HG03060 (cell line): ENCODE data around the gene PREP.
A peak's percentile ranks its signal among the peaks of the same experiment; 100 is the strongest.
"Not testable (repeated sequence)": the region's sequence is repeated elsewhere in the genome, so short reads cannot be mapped to it uniquely, and the experiment has no call there.

Experiments used
- ATAC-seq: cut with Tn5 transposase; IDR thresholded peaks from one replicate; pipeline ENCODE4 v1.9.1; 2021; ENCODE audit warnings: low read depth, moderate number of reproducible peaks; ENCODE audit not compliant: unreplicated experiment

The PREP gene

DNA sequence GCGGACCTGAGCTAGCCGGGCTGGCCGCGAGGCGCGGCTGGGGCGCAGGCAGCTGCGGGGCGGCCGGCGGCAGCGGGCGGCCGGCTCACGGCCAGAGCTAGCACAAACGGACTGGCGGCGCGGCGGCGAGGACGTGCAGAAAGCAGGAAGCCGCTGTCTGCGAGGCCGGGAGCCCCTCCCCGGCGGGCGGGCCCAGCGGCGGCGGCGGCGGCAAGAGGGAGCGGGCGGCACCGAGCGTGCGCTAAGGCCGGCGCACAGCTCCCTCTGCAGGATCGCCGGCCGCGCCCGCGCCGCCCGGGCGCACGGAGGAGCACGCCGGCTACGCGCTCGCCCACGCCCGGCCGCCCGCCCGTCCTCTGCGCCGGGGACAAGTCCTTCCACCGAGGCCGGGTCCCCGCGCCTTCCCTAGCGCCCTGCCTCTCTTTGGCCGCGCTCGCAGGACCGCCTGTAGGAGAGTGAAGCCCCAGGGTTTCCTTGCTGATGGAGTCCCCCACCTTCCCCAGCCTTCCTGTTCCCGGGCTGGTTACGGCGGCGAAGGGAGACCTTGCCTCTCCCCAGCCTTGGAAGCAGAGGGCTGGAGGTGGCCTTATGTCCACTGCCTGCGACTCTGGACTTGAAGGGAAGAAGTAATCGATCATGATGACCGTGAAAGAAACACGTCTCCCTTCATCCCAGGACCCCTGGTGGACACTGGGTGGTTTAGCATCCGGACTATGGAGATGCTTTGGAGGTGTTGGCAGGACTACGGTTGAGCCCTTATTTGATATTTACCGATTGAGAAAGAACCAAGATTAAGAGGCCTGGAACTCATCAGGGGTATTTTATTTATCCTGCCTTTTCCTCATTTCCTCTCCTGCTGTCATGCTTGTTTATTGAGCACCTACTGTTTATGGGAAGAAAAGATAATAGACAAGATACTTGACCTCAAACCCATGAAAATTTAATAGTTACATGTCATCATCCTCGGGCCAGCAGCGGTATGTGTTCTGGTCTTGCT, at the start of gene PREP:
Gene PREP, minus strand, starts transcription at position 144 of the 997 bp plus-strand sequence. CDS start 191 bp downstream, outside the sequence.
- peak; percentile 69 for ATAC-seq

DNA sequence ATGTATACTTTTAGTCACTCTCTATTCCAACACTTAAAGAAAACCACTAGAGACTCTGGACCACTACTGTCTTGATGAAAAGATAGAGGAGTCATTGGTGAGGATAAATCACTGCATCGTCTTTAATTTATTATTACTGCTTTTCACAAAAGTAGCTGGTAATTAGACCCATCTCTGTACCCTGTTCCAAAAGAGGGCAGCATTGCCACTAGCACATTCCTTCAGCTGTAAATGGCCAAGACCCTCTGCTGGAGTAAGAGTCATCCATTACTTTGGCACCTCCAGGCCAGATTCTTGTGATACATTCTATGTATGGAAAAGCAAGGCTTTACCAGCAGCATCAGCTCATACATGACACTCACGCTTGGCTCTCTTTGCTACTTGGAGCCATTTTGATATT, 49.5 kb upstream of the PREP start:
- no peak for ATAC-seq

DNA sequence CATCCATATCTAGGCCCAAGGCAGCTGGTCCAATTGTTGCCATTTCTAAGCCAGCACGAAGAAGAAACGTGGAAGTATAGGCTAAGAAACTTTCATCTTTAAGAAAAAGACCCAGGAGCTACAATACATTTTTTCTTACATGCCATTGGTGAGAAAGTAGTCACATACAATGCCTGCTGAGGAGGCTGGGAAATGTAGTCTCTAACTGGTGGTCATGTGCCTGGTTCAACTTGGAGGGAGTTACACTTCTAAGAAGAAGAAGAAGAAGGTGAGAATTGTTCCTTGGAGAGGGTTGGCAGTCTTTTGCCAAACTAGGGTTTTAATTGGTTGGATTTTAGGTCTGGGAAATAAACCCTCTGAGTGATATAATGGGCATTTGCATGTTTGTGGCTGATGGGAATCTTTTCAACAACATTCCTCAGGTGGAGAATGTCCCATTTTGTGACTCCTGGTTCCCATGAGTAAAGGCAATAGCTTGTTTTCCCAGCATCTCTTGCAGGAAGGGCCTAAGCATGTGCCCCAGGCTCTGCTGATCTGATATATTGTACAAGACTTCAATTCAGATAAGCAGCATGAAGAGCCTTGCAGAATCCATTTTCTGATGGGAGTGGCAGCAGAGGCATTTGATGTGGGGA, 47.0 kb upstream of the PREP start:
- ATAC-seq = no peak

DNA sequence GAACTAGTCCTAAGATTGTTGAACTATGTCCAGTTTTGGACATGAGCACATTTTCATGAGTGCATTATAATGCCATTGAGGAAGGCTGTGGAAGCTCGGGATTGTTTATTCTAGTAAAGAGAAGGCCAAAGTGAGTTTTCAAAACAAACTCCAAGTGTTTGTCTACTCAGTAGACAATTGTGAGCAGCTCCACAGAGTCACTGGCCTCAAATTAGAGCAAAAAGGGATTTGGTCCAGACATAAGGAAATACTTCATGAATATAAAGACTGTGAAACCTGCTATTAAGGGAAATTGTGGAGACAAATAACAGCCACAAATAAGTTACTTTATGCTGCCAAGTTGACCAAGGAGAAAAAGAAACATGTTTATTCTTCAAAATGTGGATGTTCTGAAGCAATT, 42.6 kb upstream of the PREP start:
- ATAC-seq = no peak

DNA sequence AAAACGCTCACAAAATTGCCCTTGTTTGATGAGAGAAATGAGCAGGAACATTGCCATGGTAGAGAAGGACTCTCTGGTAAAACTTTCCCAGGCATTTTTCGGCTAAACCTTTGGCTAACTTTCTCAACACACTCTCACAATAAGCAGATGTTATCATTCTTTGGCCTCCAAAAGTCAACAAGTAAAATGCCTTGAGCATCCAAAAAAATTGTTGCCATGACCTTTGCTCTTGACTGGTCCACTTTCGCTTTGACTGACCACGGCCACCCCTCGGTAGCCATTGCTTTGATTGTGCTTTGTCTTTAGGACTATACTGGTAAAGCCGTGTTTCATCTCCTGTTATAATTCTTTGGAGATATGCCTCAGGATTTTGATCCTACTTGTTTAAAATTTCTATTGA, 41.1 kb upstream of the PREP start:
- ATAC-seq = no peak

DNA sequence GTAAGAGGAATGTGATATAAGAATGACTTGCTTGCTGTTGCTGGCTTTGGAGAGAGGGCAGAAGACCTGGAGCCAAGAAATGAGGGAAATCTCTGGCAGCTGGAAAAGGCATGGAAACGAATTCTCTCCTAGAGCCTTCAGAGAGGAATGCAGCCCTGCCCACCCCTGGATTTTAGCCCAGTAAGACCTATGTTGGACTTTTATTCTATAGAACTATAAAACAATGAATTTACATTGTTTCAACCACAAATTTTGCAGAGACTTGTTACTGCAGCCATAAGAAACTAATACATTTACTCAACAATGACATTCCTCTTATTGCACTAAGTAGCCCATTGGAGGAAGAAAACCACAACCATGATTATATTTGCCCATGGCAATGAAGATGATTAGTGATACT, 39.5 kb upstream of the PREP start:
- no peak for ATAC-seq

DNA sequence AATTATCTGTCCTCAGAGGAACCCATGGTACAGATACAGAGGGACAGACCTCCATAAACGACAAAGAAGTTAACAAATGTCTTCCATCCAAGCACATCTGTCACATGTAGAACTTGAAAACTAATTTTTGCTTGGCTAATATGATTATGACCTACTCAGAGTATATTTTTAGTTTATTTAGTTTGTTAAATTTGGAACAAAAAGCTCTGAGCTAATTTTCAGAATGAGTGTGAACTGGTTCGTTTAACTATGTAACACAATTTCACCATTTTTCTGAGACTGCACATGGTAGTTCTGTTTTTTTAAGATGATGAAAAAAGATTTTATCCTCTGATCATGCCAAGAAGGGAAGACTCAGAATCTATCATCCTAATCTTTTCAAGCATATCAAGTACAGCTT, 34.4 kb upstream of the PREP start:
- no peak for ATAC-seq

DNA sequence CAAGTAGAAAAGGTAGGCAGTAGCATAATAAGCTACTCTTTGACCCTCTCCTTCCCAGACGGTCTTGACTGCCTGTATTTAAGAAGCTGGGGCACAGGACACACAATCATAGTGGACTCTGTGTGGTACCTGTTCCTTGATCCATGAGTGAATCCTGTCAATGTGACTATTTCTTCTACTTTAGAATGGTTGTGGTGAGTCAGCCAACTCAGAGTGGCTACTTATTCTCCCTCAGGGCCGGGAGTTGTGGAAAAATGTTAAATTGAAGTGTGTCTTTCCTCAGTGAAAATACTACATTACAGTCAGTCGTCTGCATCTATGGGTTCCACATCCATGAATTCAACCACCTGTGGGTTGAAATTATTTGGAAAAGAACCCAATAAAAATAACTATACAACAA, 30.8 kb upstream of the PREP start:
- no peak for ATAC-seq

DNA sequence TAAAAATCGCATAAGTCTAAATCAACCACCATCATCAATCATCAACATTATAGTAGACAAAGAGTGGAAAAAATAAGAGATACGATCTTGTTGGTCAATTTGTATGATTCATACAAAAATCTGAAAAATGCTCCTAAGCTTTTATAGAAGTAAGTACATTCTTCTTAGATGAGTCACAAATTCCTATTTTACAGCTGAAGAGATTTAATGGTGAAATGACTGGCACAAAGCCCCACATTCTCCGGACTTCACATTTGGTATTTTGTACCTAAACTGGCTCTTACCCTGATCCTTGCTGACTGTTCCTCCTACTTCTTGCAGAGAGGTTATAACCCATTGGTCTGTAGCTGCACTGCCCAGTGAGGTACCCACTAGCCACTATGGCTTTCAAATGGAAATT, 29.9 kb upstream of the PREP start:
- ATAC-seq = no peak

DNA sequence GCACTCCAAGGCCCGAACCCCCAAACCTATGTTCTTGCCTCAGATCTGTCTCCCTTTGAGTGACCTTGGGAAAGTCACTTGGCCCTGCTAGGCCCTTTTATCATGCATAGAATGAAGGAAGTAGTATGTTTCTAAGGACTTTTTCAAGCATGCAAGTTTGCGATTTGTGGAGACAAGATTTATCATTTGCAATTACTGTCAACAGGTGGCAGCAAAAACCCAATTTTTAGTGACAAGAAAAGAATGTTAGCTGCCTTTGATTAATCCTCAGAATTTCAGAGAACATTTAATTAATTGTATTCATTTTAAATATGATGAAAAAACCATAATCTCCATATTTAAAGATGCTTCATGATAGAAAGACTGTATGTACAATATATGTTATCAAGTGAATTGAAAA, 28.3 kb upstream of the PREP start:
- ATAC-seq = no peak

DNA sequence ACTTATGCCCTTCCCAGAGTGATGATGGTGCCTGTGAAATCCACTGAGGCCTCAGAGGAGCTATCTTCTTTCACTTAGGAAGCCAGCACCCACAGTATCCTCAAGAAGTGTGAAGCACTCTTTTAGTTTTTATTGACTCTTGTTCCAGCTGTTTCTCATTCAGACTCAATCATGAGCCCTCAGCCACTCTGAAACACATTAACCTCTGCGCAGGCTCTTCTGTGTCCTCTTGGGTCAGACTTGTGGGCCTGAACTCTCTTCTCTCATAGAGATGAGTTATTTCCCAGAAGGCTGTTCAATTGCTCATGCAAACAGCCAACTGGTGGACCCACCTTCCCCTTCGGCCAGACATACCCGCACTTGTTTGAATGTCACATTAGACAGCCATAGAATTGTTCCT, 27.8 kb upstream of the PREP start:
- no peak for ATAC-seq

DNA sequence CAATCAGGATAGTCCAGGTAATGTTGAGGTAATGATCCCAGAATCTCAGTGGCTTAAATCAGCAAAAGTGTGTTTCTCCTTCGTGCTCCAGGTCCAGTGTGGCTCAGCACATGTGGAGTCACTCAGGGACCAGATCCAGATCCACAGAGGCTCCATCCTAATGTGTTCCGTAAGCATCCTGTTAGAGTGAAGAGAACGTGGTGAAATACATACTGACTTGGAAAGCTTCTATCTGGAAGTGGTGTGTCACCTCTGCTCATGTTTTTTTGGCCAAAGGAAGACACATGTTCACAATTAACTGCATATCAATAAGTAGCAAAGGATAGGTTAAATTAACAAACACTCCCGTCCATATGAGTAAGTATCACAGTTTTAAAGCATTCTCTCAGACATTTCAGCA, 26.8 kb upstream of the PREP start:
- ATAC-seq = no peak

DNA sequence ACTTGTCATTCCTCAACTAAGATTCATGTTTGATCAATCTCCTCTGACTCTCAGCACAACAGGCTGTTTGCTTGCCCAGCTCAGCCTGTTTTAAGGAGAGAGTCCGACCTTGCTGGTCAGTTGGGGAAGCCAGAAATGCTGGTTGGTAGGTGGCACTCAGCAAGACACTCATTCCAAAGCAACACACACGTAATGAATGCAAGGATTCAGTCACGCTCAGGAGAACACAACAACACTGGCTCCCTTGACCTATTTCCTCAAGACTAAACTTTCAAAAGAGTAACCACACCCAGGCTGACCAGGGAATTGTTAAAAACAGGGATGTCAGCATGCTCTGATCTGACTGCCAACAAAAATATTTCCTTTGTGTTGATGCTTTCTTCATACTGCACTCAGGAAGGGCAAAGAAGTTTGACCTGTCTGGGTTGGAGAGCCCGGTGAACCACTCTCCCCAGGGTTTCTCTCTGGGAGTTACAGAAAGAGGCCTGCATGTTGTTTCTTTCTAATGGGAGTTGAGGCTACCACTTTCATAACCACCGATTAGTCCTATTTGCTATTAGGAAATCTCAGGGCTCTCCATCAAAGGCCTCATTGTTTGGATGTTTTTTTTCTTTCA, 25.6 kb upstream of the PREP start:
- ATAC-seq = no peak

DNA sequence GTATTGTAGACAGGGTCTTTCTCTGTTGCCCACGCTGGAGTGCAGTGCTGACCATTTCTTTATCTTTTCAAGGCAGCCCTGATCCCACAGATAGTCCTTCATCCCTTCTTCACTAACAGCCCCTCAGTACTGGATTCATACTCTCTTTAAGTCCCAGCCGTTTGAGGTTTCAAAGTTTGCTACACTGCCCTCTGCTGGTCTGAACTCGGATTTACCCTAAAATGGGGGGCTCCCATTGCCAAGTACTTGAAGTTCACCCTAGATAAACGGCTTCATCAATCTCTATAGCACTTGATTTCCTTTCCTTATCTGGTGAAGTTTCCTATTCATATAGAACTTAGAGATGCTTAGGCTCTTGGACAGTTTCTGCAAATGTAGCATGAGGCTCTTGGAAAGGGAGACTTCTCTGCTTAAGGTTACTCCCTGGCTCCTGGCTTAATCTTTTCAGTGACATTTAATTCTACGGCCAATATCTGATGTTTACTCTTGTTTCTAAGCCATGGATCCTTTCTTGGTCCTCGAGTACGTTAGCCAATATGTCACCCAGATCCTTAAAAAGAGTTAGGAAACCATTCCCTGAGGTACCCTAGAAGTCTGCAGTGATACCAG, 21.4 kb upstream of the PREP start:
- no peak for ATAC-seq

DNA sequence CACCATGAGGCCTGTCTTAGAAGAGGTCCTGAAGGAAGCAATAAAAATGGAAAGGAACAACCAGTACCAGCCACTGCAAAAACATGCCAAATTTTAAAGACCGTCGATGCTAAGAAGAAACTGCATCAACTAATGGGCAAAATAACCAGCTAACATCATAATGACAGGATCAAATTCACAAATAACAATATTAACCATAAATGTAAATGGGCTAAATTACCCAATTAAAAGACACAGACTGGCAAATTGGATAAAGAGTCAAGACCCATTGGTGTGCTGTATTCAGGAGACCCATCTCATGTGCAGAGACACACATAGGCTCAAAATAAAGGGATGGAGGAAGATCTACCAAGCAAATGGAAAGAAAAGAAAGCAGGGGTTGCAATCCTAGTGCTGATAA, 14.1 kb upstream of the PREP start:
- not testable (repeated sequence) for ATAC-seq

DNA sequence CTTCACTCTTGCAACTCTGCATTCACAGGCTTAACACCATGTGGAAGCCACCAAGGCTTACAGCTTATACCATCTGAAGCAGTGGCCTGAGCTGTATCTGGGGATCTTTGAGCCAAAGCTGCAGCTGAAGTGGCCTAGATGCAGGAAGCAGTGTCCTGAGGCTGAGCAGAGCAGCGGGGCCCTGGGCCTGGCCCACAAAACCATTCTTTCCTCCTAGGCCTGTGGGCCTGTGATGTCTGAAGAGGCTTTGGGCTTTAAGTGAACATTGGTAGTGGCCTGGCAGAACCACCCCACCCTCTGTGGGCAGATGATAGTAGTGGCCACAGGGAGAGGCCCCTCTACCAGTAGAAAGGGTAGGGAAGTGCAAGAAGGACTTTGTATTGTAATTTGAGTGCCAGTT, 6.9 kb upstream of the PREP start:
- ATAC-seq = no peak

DNA sequence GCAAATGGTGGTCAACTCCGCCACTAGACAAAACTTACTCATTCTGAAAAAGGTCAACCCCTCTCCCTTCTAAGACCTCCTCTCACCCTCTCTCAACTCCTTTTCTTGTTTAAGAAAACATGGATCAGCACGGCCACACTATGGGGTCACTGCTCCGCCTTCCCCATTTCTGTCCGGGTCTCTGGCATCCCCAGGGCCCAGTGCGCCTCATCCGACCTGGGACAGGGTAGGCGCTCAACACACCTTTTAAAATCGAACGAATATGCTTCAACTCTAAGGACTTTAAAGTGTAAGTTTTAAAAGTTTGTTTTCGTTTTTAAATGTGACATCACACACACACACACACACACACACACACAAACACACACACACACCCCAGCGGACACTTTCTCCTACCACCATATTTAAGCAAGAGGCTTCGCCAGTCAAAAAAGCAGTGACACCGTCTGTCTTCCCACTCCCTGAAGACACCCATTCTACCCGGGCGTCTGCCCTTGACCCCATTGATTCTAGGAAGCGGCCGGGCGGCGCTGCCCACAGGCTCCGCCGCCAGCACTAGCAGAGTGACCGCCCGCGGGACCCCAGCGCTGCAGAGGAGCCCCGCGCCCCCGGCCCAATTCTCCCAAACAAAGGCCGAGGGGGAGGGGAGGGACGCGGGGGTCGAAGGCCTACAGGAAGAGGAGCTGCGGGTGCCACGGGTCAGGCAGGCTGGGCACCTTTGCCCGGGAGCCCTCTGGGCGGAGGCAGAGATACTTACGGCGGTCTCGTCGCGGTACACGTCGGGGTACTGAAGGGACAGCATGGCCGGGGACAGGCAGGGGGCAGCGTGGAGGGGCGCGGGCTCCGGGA, 568 bp downstream of the PREP start:
- no peak for ATAC-seq

DNA sequence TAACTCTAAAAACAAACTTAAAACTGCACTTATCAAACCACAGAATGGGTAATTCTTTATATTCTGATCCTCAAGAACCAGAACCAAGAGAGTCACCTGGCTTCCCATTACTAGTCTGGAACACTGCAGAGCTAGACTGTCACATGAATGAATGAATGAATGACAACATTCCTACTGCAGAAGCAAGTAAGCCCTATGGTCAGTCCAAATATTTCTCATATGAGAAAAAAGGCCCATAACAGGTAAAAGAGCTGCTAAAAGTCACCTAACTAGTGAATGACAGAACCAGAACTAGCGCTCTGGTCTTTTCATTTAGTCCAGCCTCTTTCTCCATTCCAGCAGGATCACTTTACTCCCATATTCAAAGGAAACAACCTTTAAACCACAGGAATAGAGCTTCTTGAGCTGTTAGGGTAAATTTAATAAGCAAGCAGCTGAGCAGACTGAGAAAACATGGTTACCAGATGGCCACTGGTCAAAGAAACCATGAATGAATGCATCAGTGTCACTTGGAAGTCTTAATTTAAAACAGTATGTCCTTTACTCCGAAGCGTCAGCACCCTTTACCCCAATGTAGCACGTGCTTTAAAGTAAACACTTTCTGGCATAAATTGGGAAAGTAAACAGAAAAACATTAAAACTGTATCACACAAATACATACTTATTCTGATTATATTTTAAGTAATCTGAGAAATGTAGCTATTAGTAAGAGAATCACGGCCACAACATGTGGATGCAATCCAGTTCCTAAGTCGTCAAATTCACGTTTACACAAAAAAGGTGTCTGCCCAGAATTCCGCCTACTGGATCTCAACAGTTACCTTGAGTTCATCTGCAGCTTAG, 1.4 kb downstream of the PREP start:
- no peak for ATAC-seq

DNA sequence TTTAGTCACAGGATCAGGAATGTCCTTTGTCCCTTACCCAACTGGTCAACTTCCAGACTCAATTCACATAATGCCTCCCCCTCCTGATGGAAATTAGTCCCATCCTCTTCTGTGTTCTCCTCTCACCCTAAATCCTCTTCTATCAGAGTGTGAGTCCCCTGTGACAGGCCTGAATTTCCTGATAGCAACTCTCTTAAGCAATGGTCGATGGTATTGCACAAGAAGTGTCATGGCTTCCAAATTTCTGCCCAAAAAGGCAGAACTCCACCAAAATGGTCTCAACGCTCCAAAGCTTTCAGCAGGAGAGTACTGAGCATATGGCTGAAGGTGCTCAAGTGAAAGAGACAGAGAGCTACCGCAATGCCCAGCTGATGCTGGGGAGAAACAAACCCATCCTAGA, 2.4 kb downstream of the PREP start:
- ATAC-seq = no peak
